Tongue (tissue), 2 donors: ENCODE measurements around the gene MSMO1. TPM values are rescaled to one million over a fixed set of nuclear protein-coding genes. Genes with fewer than 3 reads are reported as not detected.
"Not testable (repeated sequence)": the region's sequence is repeated elsewhere in the genome, so short reads cannot be mapped to it uniquely, and the experiment has no call there.

Experiments used
- DNase-seq: peaks from one replicate; pipeline ENCODE4 v3.0.0-alpha.2; 2015
- total RNA-seq: library from RNA; depleted of rRNA; stranded (reverse); fragments of >200 nt; gene quantifications from one replicate; pipeline ENCODE4 v1.2.3, GENCODE V29; 2014

Gene MSMO1
- total RNA-seq, 1 donor from 2014 or later = 57.3 TPM

- no peak for DNase-seq
Measured at GRCh38 chr4:165324918-165325304, 2.6 kb upstream of the MSMO1 start.

GRCh38 chr4:165325732-165326512 is 1.5 kb upstream of the MSMO1 start:
- no peak for DNase-seq

GRCh38 chr4:165326831-165327210 is 648 bp upstream of the MSMO1 start:
- DNase-seq = no peak

GRCh38 chr4:165328101-165328425 is 594 bp downstream of the MSMO1 start:
- DNase-seq = no peak

- peak; percentile 16 for DNase-seq
Measured at GRCh38 chr4:165328708-165329107, 1.2 kb downstream of the MSMO1 start.

- no peak for DNase-seq
Measured at GRCh38 chr4:165330071-165330470, 2.6 kb downstream of the MSMO1 start.

- DNase-seq = no peak
Measured at GRCh38 chr4:165330666-165331065, 3.2 kb downstream of the MSMO1 start.

- DNase-seq = no peak
Measured at GRCh38 chr4:165331359-165331758, 3.9 kb downstream of the MSMO1 start.

- no peak for DNase-seq
Measured at GRCh38 chr4:165331823-165332222, 4.4 kb downstream of the MSMO1 start.

GRCh38 chr4:165332502-165332901 is 5.0 kb downstream of the MSMO1 start:
- no peak for DNase-seq

GRCh38 chr4:165335163-165335703 is 7.8 kb downstream of the MSMO1 start:
- no peak for DNase-seq

GRCh38 chr4:165336743-165337142 is 9.3 kb downstream of the MSMO1 start:
- DNase-seq = no peak

GRCh38 chr4:165342340-165342739 is 14.9 kb downstream of the MSMO1 start:
- not testable (repeated sequence) for DNase-seq

GRCh38 chr4:165343353-165344191 is 16.1 kb downstream of the MSMO1 start:
- no peak for DNase-seq

- DNase-seq = no peak
Measured at GRCh38 chr4:165345666-165346417, 18.4 kb downstream of the MSMO1 start.

- DNase-seq = no peak
Measured at GRCh38 chr4:165347647-165348569, 20.4 kb downstream of the MSMO1 start.

- no peak for DNase-seq
Measured at GRCh38 chr4:165351359-165352130, 24.1 kb downstream of the MSMO1 start.

GRCh38 chr4:165355900-165356300 is 28.4 kb downstream of the MSMO1 start:
- peak; percentile 51 for DNase-seq

GRCh38 chr4:165359506-165359905 is 32.0 kb downstream of the MSMO1 start:
- DNase-seq = no peak

GRCh38 chr4:165360041-165360695 is 32.7 kb downstream of the MSMO1 start:
- peak; percentile 65 for DNase-seq
